Measurements from ENCODE around the gene ARR3.

- TF ChIP-seq EZH2 (IDR thresholded peaks at IDR 0.05; ENCODE audit: borderline replicate concordance, low read depth, low read length, severe bottlenecking) (no peak), CTCF (IDR thresholded peaks at IDR 0.05; ENCODE audit: extremely low read depth in 1 of 2, insufficient read depth in 1 of 2, low read depth in 1 of 2, low read length in 2 of 2) (no peak), POLR2AphosphoS5 (IDR thresholded peaks at IDR 0.05; ENCODE audit: insufficient read depth, low read depth, low read length) (no peak)
Measured at GRCh38 chrX:70268034-70268433, at the start of gene ARR3.
